HG02970 (cell line): ENCODE results near the gene CIB4.

ENCODE experiments used
- ATAC-seq: cut with Tn5 transposase; IDR thresholded peaks from one replicate; pipeline ENCODE4 v1.9.1; 2021; ENCODE audit warnings: mild to moderate bottlenecking, moderate library complexity, moderate number of reproducible peaks; ENCODE audit not compliant: unreplicated experiment, low FRiP score

Gene CIB4

GRCh38 chr2:26640781-26641564 is at the start of gene CIB4:
Gene CIB4, minus strand, starts transcription at chr2:26641366. Its CDS starts 52 bp downstream, at chr2:26641314.
- ATAC-seq: no peak

GRCh38 chr2:26687801-26688200 is 46.6 kb upstream of the CIB4 start:
- ATAC-seq: no peak

- no peak for ATAC-seq
Measured at GRCh38 chr2:26687328-26687727, 46.2 kb upstream of the CIB4 start.

GRCh38 chr2:26685989-26686839 is 45.0 kb upstream of the CIB4 start:
- no peak for ATAC-seq

- no peak for ATAC-seq
Measured at GRCh38 chr2:26685341-26685740, 44.2 kb upstream of the CIB4 start.

GRCh38 chr2:26683583-26683982 is 42.4 kb upstream of the CIB4 start:
- ATAC-seq: no peak

GRCh38 chr2:26682155-26682554 is 41.0 kb upstream of the CIB4 start:
- no peak for ATAC-seq

GRCh38 chr2:26681656-26682055 is 40.5 kb upstream of the CIB4 start:
- ATAC-seq: no peak

- no peak for ATAC-seq
Measured at GRCh38 chr2:26679867-26680266, 38.7 kb upstream of the CIB4 start.

GRCh38 chr2:26678035-26678434 is 36.9 kb upstream of the CIB4 start:
- ATAC-seq: no peak

GRCh38 chr2:26675651-26676255 is 34.6 kb upstream of the CIB4 start:
- no peak for ATAC-seq

GRCh38 chr2:26674771-26675170 is 33.6 kb upstream of the CIB4 start:
- no peak for ATAC-seq

GRCh38 chr2:26674002-26674751 is 33.0 kb upstream of the CIB4 start:
- ATAC-seq: no peak

GRCh38 chr2:26672818-26673393 is 31.7 kb upstream of the CIB4 start:
- no peak for ATAC-seq

- no peak for ATAC-seq
Measured at GRCh38 chr2:26672112-26672817, 31.1 kb upstream of the CIB4 start.

GRCh38 chr2:26671691-26672090 is 30.5 kb upstream of the CIB4 start:
- ATAC-seq: no peak

GRCh38 chr2:26670931-26671460 is 29.8 kb upstream of the CIB4 start:
- ATAC-seq: no peak

- ATAC-seq: no peak
Measured at GRCh38 chr2:26670171-26670570, 29.0 kb upstream of the CIB4 start.
